HG02840 (cell line): ENCODE measurements around the gene DENND5A.
"Not testable (repeated sequence)": the region's sequence is repeated elsewhere in the genome, so short reads cannot be mapped to it uniquely, and the experiment has no call there.

Experiments
- ATAC-seq: cut with Tn5 transposase; IDR thresholded peaks from one replicate; pipeline ENCODE4 v1.9.1; 2021; ENCODE audit warnings: mild to moderate bottlenecking, moderate library complexity, moderate number of reproducible peaks; ENCODE audit not compliant: unreplicated experiment, low FRiP score

The DENND5A gene

GRCh38 chr11:9109858-9110731, 155.1 kb downstream of the DENND5A start:
- no peak for ATAC-seq

GRCh38 chr11:9104580-9104979, 160.6 kb downstream of the DENND5A start:
- no peak for ATAC-seq

GRCh38 chr11:9103542-9104276, 161.4 kb downstream of the DENND5A start:
- no peak for ATAC-seq

- no peak for ATAC-seq
These were observed 165.5 kb downstream of the DENND5A start for GRCh38 chr11:9099617-9100016.

- not testable (repeated sequence) for ATAC-seq
These were observed 166.7 kb downstream of the DENND5A start for GRCh38 chr11:9098455-9098854.

GRCh38 chr11:9097186-9097943, 167.8 kb downstream of the DENND5A start:
- ATAC-seq, result not testable (repeated sequence)

GRCh38 chr11:9096427-9096826, 168.7 kb downstream of the DENND5A start:
- no peak for ATAC-seq

- ATAC-seq, result no peak
These were observed 169.7 kb downstream of the DENND5A start for GRCh38 chr11:9095421-9095820.

GRCh38 chr11:9094420-9094819, 170.7 kb downstream of the DENND5A start:
- ATAC-seq, result no peak

GRCh38 chr11:9092853-9093778, 172.0 kb downstream of the DENND5A start:
- no peak for ATAC-seq

GRCh38 chr11:9092072-9092471, 173.1 kb downstream of the DENND5A start:
- ATAC-seq, result no peak

GRCh38 chr11:9091044-9091922, 173.9 kb downstream of the DENND5A start, which contains the start of gene SCUBE2:
TSS of gene SCUBE2 (minus strand) at chr11:9091599. CDS start at chr11:9091528, 71 bp downstream.
- no peak for ATAC-seq

GRCh38 chr11:9090488-9091043, 174.6 kb downstream of the DENND5A start:
- ATAC-seq, result no peak

- no peak for ATAC-seq
These were observed 175.5 kb downstream of the DENND5A start for GRCh38 chr11:9089636-9090035.

- no peak for ATAC-seq
These were observed 176.1 kb downstream of the DENND5A start for GRCh38 chr11:9089061-9089460.
